ENCODE data around the gene SMIM41. TPM values are rescaled to one million over a fixed set of nuclear protein-coding genes. Genes with fewer than 3 reads are reported as not detected.
"Not testable (repeated sequence)": the region's sequence is repeated elsewhere in the genome, so short reads cannot be mapped to it uniquely, and the experiment has no call there.

The SMIM41 gene
- total and polyA plus RNA-seq, 9 donors = 0.12 to 0.72 (median 0.23) TPM; not detected in 2

DNA sequence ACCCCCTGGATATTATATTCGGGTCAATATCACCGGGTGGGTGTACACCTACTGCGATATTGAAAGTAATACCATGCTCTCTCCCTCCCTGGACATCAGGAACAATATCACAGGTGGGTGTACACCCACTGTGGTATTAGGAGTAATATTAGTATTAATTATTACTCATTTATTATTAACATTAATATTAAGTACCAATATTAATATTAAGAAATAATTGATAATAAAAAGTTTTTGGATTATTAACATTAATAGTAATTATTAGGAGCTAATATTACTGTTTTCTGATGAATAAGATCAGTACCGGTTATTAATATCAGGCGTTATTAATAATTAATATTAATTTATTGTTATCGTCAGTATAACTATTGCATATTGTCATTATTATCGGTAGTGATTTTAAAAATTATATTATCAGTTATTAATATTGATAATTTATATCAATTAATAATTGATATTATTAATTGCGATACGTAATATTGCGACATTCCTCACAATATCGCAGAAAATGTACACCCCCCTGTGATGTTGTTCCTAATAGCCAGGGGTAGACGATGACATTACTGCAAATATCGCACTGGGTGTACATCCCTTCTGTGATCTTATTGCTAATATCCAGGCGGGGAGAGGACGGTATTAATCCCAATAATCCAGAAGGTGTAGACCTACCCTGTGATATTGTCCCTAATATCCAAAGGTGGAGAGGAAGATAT is 17.0 kb downstream of the SMIM41 start:
- Histone ChIP-seq H3K27me3 (ENCODE audit: control insufficient read depth, insufficient read depth, low read length) (peaks cover 8% of the 10 kb centered on the region), H3K4me3 (ENCODE audit: low read length) (no peak overlapping the region), H3K36me3 (ENCODE audit: control insufficient read depth, insufficient read depth, low read length) (no peaks in the 10 kb centered on the region), H3K4me1 (ENCODE audit: control insufficient read depth, insufficient read depth, low read length) (no peaks in the 10 kb centered on the region), H3K9me3 (replicated peaks; ENCODE audit: control insufficient read depth, low read depth, low read length) (no peaks in the 10 kb centered on the region), H3K27ac (ENCODE audit: low read length) (no peak overlapping the region)
- WGBS (ENCODE audit: insufficient coverage) = 90% methylated on average over 3 of the region's 15 CpGs
- no peak for DNase-seq

DNA sequence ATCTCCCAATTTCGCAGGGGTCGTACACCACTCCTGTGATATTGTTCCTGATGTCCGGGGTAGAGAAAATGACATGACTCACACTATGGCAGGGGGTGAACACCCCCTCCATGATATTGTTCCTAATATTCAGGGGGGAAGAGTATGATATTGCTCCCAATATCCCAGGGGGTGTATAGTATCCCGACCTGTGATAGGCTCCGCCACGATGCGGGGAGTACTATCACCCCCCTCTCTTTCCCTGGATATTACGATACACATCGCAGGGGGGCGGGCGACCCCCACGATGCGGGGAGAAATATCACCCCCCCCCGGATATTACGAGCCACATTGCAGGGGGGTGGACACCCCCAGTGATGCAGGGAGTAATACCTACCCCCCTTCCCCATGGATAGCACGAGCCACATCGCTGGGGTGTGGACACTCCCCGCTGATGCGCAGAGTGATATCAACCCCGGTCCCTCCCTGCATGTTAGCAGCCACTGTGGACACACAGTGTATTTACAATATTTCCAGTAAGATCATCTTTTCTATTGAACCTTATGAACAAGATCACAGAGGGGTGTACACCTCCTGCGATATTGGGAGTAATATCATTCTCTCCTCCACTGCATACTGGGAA is 17.7 kb downstream of the SMIM41 start:
- H3K4me1 ChIP-seq (ENCODE audit: control insufficient read depth, insufficient read depth, low read length) = no peaks in the 10 kb centered on the region
- H3K9me3 ChIP-seq (replicated peaks; ENCODE audit: control insufficient read depth, low read depth, low read length) = no peaks in the 10 kb centered on the region
- no peak for DNase-seq
- no peaks in the 10 kb centered on the region for H3K36me3 ChIP-seq (ENCODE audit: control insufficient read depth, insufficient read depth, low read length)
- peaks cover 6% of the 10 kb centered on the region for H3K27me3 ChIP-seq (ENCODE audit: control insufficient read depth, insufficient read depth, low read length)
- WGBS (ENCODE audit: insufficient coverage) = 79% methylated on average over 5 of the region's 21 CpGs
- no peak overlapping the region for H3K4me3 ChIP-seq (ENCODE audit: low read length)
- no peak overlapping the region for H3K27ac ChIP-seq (ENCODE audit: low read length)

DNA sequence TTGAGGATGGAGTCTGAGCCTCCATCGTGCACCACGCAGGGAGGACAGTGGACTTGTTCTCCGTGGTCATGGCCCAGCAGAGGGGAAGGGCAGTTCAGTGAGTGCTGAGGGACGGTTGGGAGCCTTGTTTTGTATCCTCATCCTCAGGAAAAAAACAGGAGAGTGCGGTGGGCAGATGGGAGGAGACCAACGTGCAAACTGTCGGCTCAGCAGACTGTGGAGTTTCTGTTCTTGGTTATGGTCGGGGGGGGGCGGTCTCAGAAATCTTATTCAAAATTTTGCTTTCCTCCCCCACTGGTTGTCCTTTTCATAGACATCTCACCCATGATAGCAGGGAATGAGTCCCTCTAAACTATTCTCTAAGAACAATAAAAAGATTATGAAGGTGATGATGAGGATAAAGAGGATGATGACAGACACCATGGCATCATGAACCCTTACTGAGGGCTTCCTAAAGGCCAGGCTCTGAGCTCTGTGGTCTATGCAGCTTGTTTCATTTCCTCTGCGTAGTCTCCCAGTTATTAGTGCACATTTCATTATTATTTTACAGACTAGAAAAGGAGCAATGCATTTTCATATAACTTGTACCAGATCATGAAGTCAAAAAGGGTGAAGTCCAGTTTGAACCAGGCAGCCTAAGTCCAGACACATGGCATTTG is 25.1 kb downstream of the SMIM41 start:
- not testable (repeated sequence) for H3K4me3 ChIP-seq (ENCODE audit: low read length); H3K9me3 ChIP-seq (replicated peaks; ENCODE audit: control insufficient read depth, low read depth, low read length); H3K27ac ChIP-seq (ENCODE audit: low read length); H3K4me1 ChIP-seq (ENCODE audit: control insufficient read depth, insufficient read depth, low read length); H3K36me3 ChIP-seq (ENCODE audit: control insufficient read depth, insufficient read depth, low read length); DNase-seq; H3K27me3 ChIP-seq (ENCODE audit: control insufficient read depth, insufficient read depth, low read length)
- WGBS (ENCODE audit: insufficient coverage) = 74% methylated on average over 3 of the region's 10 CpGs

DNA sequence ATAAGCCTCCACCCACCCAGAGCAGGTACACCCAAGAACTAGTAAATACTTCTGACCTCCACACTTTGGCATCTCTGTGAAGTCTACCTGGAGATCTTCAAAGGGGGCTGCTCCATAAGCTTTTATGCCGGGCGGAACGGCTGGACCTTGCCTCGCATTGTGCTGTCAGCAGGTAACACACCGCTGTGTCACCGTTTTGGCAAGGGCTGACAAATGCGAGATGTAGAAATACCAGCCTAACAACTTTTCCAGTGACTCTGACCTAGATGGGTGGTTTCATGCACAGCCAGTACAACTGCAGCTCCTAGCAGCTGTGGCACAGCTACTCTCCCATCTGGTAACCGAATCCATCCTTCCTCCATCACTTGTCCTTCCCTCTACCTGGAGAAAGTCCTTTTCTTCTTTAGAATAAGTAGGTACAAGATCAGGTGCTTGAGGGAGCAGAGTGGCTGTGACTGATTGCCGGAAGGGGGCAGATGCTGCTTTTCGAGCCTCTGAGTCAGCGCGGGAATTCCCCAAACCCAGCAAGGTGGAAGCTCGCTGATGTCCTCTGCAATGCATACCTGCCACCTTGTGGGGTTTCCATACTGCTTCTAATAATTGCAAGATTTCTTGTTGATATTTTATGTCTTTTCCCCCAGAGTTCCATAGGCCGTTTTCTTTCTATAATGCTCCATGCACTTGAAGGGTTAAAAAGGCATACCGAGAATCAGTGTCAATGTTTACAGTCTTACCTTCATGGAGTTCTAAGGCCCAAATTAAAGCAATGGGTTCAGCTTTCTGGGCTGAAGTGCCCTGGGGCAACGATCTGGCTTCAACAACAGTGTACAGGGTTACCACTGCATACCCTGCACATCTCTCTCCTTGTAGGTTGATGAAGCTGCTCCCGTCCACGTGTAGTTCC is 37.0 kb downstream of the SMIM41 start:
- H3K36me3 ChIP-seq (ENCODE audit: control insufficient read depth, insufficient read depth, low read length); H3K27ac ChIP-seq (ENCODE audit: low read length); DNase-seq; H3K9me3 ChIP-seq (replicated peaks; ENCODE audit: control insufficient read depth, low read depth, low read length); H3K4me3 ChIP-seq (ENCODE audit: low read length); H3K4me1 ChIP-seq (ENCODE audit: control insufficient read depth, insufficient read depth, low read length): not testable (repeated sequence)
- WGBS (ENCODE audit: insufficient coverage) = 28% methylated on average over 3 of the region's 18 CpGs
- peaks cover 18% of the 10 kb centered on the region for H3K27me3 ChIP-seq (ENCODE audit: control insufficient read depth, insufficient read depth, low read length)

GRCh38 chr12:52117806-52118475 is 38.4 kb downstream of the SMIM41 start:
- not testable (repeated sequence) for DNase-seq; H3K4me3 ChIP-seq (ENCODE audit: low read length); H3K36me3 ChIP-seq (ENCODE audit: control insufficient read depth, insufficient read depth, low read length); H3K4me1 ChIP-seq (ENCODE audit: control insufficient read depth, insufficient read depth, low read length); H3K9me3 ChIP-seq (replicated peaks; ENCODE audit: control insufficient read depth, low read depth, low read length); H3K27ac ChIP-seq (ENCODE audit: low read length)
- H3K27me3 ChIP-seq (ENCODE audit: control insufficient read depth, insufficient read depth, low read length) = peaks cover 20% of the 10 kb centered on the region
- WGBS (ENCODE audit: insufficient coverage) = 68% methylated on average over 18 of the region's 20 CpGs

- no peak for DNase-seq
- H3K27ac ChIP-seq (ENCODE audit: low read length) = no peak overlapping the region
- WGBS (ENCODE audit: insufficient coverage) = 23% methylated on average over 23 of the region's 23 CpGs
- H3K36me3 ChIP-seq (ENCODE audit: control insufficient read depth, insufficient read depth, low read length) = no peaks in the 10 kb centered on the region
- no peak overlapping the region for H3K4me3 ChIP-seq (ENCODE audit: low read length)
- H3K4me1 ChIP-seq (ENCODE audit: control insufficient read depth, insufficient read depth, low read length) = peaks cover 5% of the 10 kb centered on the region
- H3K9me3 ChIP-seq (replicated peaks; ENCODE audit: control insufficient read depth, low read depth, low read length) = no peaks in the 10 kb centered on the region
- peaks cover 22% of the 10 kb centered on the region for H3K27me3 ChIP-seq (ENCODE audit: control insufficient read depth, insufficient read depth, low read length)
Observed at GRCh38 chr12:52119398-52120254, 40.1 kb downstream of the SMIM41 start.

GRCh38 chr12:52120951-52121823 is 41.7 kb downstream of the SMIM41 start:
- 52% methylated on average over 12 of the region's 19 CpGs for WGBS (ENCODE audit: insufficient coverage)
- Histone ChIP-seq H3K27ac (ENCODE audit: low read length) (no peak overlapping the region), H3K4me3 (ENCODE audit: low read length) (no peak overlapping the region), H3K27me3 (ENCODE audit: control insufficient read depth, insufficient read depth, low read length) (peaks cover 20% of the 10 kb centered on the region), H3K9me3 (replicated peaks; ENCODE audit: control insufficient read depth, low read depth, low read length) (no peaks in the 10 kb centered on the region), H3K36me3 (ENCODE audit: control insufficient read depth, insufficient read depth, low read length) (no peaks in the 10 kb centered on the region), H3K4me1 (ENCODE audit: control insufficient read depth, insufficient read depth, low read length) (peaks cover 13% of the 10 kb centered on the region)
- DNase-seq = no peak

DNA sequence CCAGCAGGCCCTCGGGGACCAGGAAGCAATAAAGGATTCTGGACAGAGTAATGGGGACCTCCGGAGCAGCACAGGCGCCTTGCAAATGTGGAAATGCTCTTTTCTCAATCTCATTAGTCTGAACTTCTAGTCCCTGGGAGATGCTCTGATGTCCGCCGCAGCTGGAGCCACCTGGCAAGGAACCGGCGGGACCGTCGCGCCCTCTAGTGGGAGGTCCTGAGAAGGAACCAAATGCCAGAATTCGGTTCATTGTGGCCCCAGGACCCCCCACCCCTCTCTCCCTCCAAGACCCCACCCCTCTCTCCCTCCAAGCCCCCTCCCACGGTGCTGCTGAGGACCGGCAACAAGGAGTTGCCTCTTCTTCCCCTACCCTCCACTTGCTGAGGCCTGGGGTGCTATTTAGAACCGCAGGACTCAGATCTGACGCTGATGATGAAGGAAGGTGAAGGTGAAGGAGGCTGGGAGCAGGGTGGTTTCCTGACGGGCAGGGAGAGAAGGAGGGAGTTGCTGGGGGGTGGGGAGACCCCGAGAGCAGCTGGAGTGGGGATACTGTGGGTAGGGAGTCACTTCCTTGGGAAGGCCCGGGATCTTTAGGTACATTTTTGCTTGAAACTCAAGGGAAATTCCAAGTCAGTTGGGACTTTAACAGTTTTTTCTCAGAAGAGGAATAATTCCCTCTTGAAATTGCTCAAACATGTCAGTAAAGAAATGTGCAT is 42.5 kb downstream of the SMIM41 start:
- Histone ChIP-seq H3K27ac (ENCODE audit: low read length) (no peak overlapping the region), H3K9me3 (replicated peaks; ENCODE audit: control insufficient read depth, low read depth, low read length) (no peaks in the 10 kb centered on the region), H3K27me3 (ENCODE audit: control insufficient read depth, insufficient read depth, low read length) (peaks cover 20% of the 10 kb centered on the region), H3K36me3 (ENCODE audit: control insufficient read depth, insufficient read depth, low read length) (no peaks in the 10 kb centered on the region), H3K4me3 (ENCODE audit: low read length) (no peak overlapping the region), H3K4me1 (ENCODE audit: control insufficient read depth, insufficient read depth, low read length) (peaks cover 21% of the 10 kb centered on the region)
- 16% methylated on average over 12 of the region's 18 CpGs for WGBS (ENCODE audit: insufficient coverage)
- peak; percentile 62 for DNase-seq

Measured in muscle of leg (tissue), 11 donors.